ENCODE data around the gene USP53.

GRCh38 chr4:119165767-119166166 is 46.7 kb upstream of the USP53 start:
- TF ChIP-seq MAX (IDR thresholded peaks at IDR 0.05) = no peak
- no peak for TF ChIP-seq EP300 (IDR thresholded peaks at IDR 0.05)
- no peak for TF ChIP-seq RAD21 (conservative IDR thresholded peaks at IDR 0.05 in 1 of 2, IDR thresholded peaks at IDR 0.05 in 1 of 2)
- no peak for TF ChIP-seq CTCF (IDR thresholded peaks at IDR 0.05)
- no peak for TF ChIP-seq RNF2 (IDR thresholded peaks at IDR 0.05; ENCODE audit: borderline replicate concordance, low read depth)
- no peak for TF ChIP-seq RFX5 (IDR thresholded peaks at IDR 0.05)
- no peak for TF ChIP-seq JUN (IDR thresholded peaks at IDR 0.05)
- no peak for TF ChIP-seq POLR2A (IDR thresholded peaks at IDR 0.05; ENCODE audit: low read length)
- TF ChIP-seq CEBPB (IDR thresholded peaks at IDR 0.05) = no peak

All from A549 (cell line).